ENCODE data around the gene DENND1C.
"Not testable (repeated sequence)": the region's sequence is repeated elsewhere in the genome, so short reads cannot be mapped to it uniquely, and the experiment has no call there.

Gene DENND1C

GRCh38 chr19:6508028-6508771, 26.6 kb upstream of the DENND1C start:
- DNase-seq = not testable (repeated sequence)

GRCh38 chr19:6503407-6504201, 22.0 kb upstream of the DENND1C start:
- no peak for DNase-seq

GRCh38 chr19:6501740-6502648, 20.4 kb upstream of the DENND1C start, which contains the start of gene TUBB4A:
Gene TUBB4A (minus strand): TSS chr19:6502309. CDS start chr19:6502212, 97 bp downstream.
- DNase-seq = no peak

- no peak for DNase-seq
These were observed 19.5 kb upstream of the DENND1C start for GRCh38 chr19:6500837-6501739.

- no peak for DNase-seq
These were observed 17.6 kb upstream of the DENND1C start for GRCh38 chr19:6499052-6499790.

GRCh38 chr19:6498294-6499036, 16.9 kb upstream of the DENND1C start:
- DNase-seq = no peak

- DNase-seq = no peak
These were observed 14.4 kb upstream of the DENND1C start for GRCh38 chr19:6495947-6496346.

- no peak for DNase-seq
These were observed 12.9 kb upstream of the DENND1C start for GRCh38 chr19:6494438-6495036.

- no peak for DNase-seq
These were observed 10.4 kb upstream of the DENND1C start for GRCh38 chr19:6491802-6492592.

GRCh38 chr19:6490134-6490533, 8.5 kb upstream of the DENND1C start:
- DNase-seq = no peak

- DNase-seq = no peak
These were observed 7.9 kb upstream of the DENND1C start for GRCh38 chr19:6489278-6490061.

GRCh38 chr19:6484831-6485230, 3.2 kb upstream of the DENND1C start:
- no peak for DNase-seq

GRCh38 chr19:6484230-6484629, 2.6 kb upstream of the DENND1C start:
- no peak for DNase-seq

- DNase-seq = no peak
These were observed 1.6 kb upstream of the DENND1C start for GRCh38 chr19:6483235-6483634.

- DNase-seq = no peak
These were observed 728 bp upstream of the DENND1C start for GRCh38 chr19:6482343-6482686.

- no peak for DNase-seq
These were observed 655 bp downstream of the DENND1C start for GRCh38 chr19:6480848-6481415.

- DNase-seq = no peak
These were observed 1.7 kb downstream of the DENND1C start for GRCh38 chr19:6479836-6480398.

- DNase-seq = no peak
These were observed 2.8 kb downstream of the DENND1C start for GRCh38 chr19:6478815-6479214.
